Trophoblast cell (in vitro differentiated cells and primary cell): Measurements from ENCODE around the gene ANKS3.
"Not testable (repeated sequence)": the region's sequence is repeated elsewhere in the genome, so short reads cannot be mapped to it uniquely, and the experiment has no call there.

Experiments
- DNase-seq, 2 donors: peaks; one replicate each; pipeline ENCODE4 v3.0.0-alpha.2; 2016
- H2AFZ ChIP-seq: 2 replicates; pipeline ENCODE4 v1.6.1; 2013; ENCODE audit warnings: low read length, moderate library complexity, mild to moderate bottlenecking; ENCODE audit not compliant: insufficient read depth, poor library complexity
- H2AK5ac ChIP-seq: 2 replicates; pipeline ENCODE4 v1.6.1; 2013; ENCODE audit warnings: mild to moderate bottlenecking, low read length
- H2BK120ac ChIP-seq: 2 replicates; pipeline ENCODE4 v1.6.1; 2013; ENCODE audit warnings: low read length, mild to moderate bottlenecking, moderate library complexity; ENCODE audit not compliant: insufficient read depth, poor library complexity
- H2BK12ac ChIP-seq: 2 replicates; pipeline ENCODE4 v1.6.1; 2013; ENCODE audit warnings: mild to moderate bottlenecking, low read length, moderate library complexity
- H2BK5ac ChIP-seq: 2 replicates; pipeline ENCODE4 v1.6.1; 2013; ENCODE audit warnings: low read length, low read depth, moderate library complexity, mild to moderate bottlenecking; ENCODE audit not compliant: poor library complexity
- H3K14ac ChIP-seq: 2 replicates; pipeline ENCODE4 v1.6.1; 2013; ENCODE audit warnings: mild to moderate bottlenecking, low read length
- H3K18ac ChIP-seq: 2 replicates; pipeline ENCODE4 v1.6.1; 2013; ENCODE audit warnings: mild to moderate bottlenecking, low read length
- H3K23ac ChIP-seq: 2 replicates; pipeline ENCODE4 v1.6.1; 2013; ENCODE audit warnings: low read length
- H3K27ac ChIP-seq: 2 replicates; pipeline ENCODE4 v1.5.1; 2013; ENCODE audit warnings: low read depth, mild to moderate bottlenecking, inconsistent platforms, low read length, moderate library complexity
- H3K27me3 ChIP-seq: 2 replicates; pipeline ENCODE4 v1.6.1; 2013; ENCODE audit warnings: inconsistent platforms, mild to moderate bottlenecking, low read length, moderate library complexity; ENCODE audit not compliant: insufficient read depth
- H3K36me3 ChIP-seq, 2 experiments: 1 replicate in 1 of 2; 2 replicates in 1 of 2; pipeline ENCODE4 v1.6.1; 2013; ENCODE audit warnings: low read length in 2 of 2, mild to moderate bottlenecking in 2 of 2, moderate library complexity in 1 of 2; ENCODE audit not compliant: insufficient read depth in 2 of 2, control insufficient read depth in 1 of 2
- H3K4ac ChIP-seq: 2 replicates; pipeline ENCODE4 v1.6.1; 2013; ENCODE audit warnings: low read depth, mild to moderate bottlenecking, low read length, moderate library complexity
- H3K4me1 ChIP-seq, 2 experiments: 1 replicate in 1 of 2; 2 replicates in 1 of 2; pipeline ENCODE4 v1.6.1; 2013; ENCODE audit warnings: low read length in 2 of 2, mild to moderate bottlenecking in 2 of 2, moderate library complexity in 1 of 2; ENCODE audit not compliant: insufficient read depth in 2 of 2, control insufficient read depth in 1 of 2
- H3K4me2 ChIP-seq: 2 replicates; pipeline ENCODE4 v1.6.1; 2013; ENCODE audit warnings: inconsistent platforms, mild to moderate bottlenecking, low read length, moderate library complexity
- H3K4me3 ChIP-seq: 2 replicates; pipeline ENCODE4 v1.5.1; 2013; ENCODE audit warnings: mild to moderate bottlenecking, low read depth, low read length, inconsistent platforms
- H3K79me1 ChIP-seq: one replicate; pipeline ENCODE4 v1.6.1; 2013; ENCODE audit warnings: low read length
- H3K79me2 ChIP-seq: 2 replicates; pipeline ENCODE4 v1.6.1; 2013; ENCODE audit warnings: low read length, mild to moderate bottlenecking; ENCODE audit not compliant: control insufficient read depth, insufficient read depth, poor library complexity
- H3K9ac ChIP-seq: 2 replicates; pipeline ENCODE4 v1.6.1; 2013; ENCODE audit warnings: mild to moderate bottlenecking, low read length
- H3K9me3 ChIP-seq: 2 replicates; pipeline ENCODE4 v1.6.1; 2013; ENCODE audit warnings: low read depth, mild to moderate bottlenecking, control low read depth, inconsistent platforms, low read length; ENCODE audit not compliant: insufficient read depth
- H4K12ac ChIP-seq: 2 replicates; pipeline ENCODE4 v1.6.1; 2013; ENCODE audit warnings: low read depth, mild to moderate bottlenecking, low read length, moderate library complexity
- H4K8ac ChIP-seq: 2 replicates; pipeline ENCODE4 v1.6.1; 2013; ENCODE audit warnings: low read depth, mild to moderate bottlenecking, low read length, moderate library complexity
- H4K91ac ChIP-seq: one replicate; pipeline ENCODE4 v1.6.1; 2013; ENCODE audit warnings: low read depth, mild to moderate bottlenecking, low read length, moderate library complexity
- WGBS: extraction: QIAGEN DNeasy Blood & Tissue Kit; methylation state at CpG from one replicate; pipeline ENCODE4 v1.1.7; 2013; ENCODE audit warnings: missing lambda C conversion rate; ENCODE audit not compliant: insufficient read length, insufficient coverage; ENCODE audit errors: extremely low coverage; 5-methylcytosine and 5-hydroxymethylcytosine counted together

ANKS3 gene

DNA sequence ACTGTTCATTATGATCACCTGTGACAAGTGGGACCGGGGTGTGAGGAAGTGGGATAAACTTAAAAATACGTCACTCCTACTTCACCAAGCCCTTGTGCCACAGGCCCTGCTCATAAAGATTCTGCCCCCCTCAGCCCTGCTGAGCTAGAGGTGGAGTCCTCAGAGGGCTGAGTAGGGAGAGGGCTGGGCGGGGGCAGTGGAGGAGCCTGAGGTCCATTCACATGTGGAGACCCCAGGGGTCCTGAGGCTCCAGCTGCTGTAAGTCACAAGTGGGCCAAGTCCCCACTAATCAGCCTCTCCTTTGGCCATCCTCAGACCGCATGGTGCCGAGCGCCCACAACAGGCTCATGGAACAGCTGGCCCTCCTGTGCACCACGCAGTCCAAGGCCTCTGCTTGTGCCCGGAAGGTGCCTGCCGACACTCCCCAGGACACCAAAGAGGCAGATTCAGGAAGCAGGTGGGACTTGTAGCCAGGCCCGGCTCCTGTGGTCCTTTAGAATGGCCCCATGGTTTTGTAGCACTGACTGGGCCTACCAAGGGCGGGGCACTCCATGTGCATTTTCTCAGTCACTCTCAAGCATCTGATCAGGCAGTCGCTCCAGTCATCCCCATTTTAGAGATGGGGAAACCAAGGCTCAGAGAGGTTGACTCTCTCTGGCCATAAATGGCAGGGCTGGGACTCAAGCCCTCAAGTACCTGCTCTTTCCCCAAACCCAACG is 10.6 kb upstream of the ANKS3 start:
- no CpG with 5 or more reads among the region's 13 CpGs for WGBS

GRCh38 chr16:4743226-4743878 is 9.3 kb upstream of the ANKS3 start:
- H3K9me3 ChIP-seq: no peaks in the 10 kb centered on the region
- no peaks in the 10 kb centered on the region for H3K79me1 ChIP-seq
- no peak overlapping the region for H3K9ac ChIP-seq
- H3K14ac ChIP-seq: no peak overlapping the region
- H3K36me3 ChIP-seq: peaks cover 0 to under 1% of the 10 kb centered on the region in 2 experiments
- no peak overlapping the region for H4K12ac ChIP-seq
- no peak overlapping the region for H3K27ac ChIP-seq
- H3K4me3 ChIP-seq: no peak overlapping the region
- H3K79me2 ChIP-seq: no peaks in the 10 kb centered on the region
- H3K4me2 ChIP-seq: no peak overlapping the region
- WGBS: no CpG with 5 or more reads among the region's 14 CpGs
- H2AFZ ChIP-seq: no peak overlapping the region
- no peak overlapping the region for H4K91ac ChIP-seq
- H2AK5ac ChIP-seq: no peak overlapping the region
- no peak for DNase-seq
- no peaks in the 10 kb centered on the region for H3K27me3 ChIP-seq
- H2BK5ac ChIP-seq: no peak overlapping the region
- no peaks in the 10 kb centered on the region for H3K4me1 ChIP-seq
- no peak overlapping the region for H2BK12ac ChIP-seq
- H3K4ac ChIP-seq: no peak overlapping the region
- H3K18ac ChIP-seq: no peak overlapping the region
- no peak overlapping the region for H2BK120ac ChIP-seq
- H3K23ac ChIP-seq: no peak overlapping the region
- H4K8ac ChIP-seq: no peak overlapping the region

More for the DNA sequence above, 10.6 kb upstream of the ANKS3 start:
- H2BK12ac ChIP-seq: no peak overlapping the region
- no peak overlapping the region for H2BK5ac ChIP-seq
- no peak overlapping the region for H2BK120ac ChIP-seq
- H3K4me3 ChIP-seq: no peak overlapping the region
- no peak overlapping the region for H3K27ac ChIP-seq
- H3K14ac ChIP-seq: no peak overlapping the region
- H3K9ac ChIP-seq: no peak overlapping the region
- no peaks in the 10 kb centered on the region for H3K9me3 ChIP-seq
- no peak overlapping the region for H2AK5ac ChIP-seq
- no peaks in the 10 kb centered on the region for H3K27me3 ChIP-seq
- no peaks in the 10 kb centered on the region for H3K79me1 ChIP-seq
- no peaks in the 10 kb centered on the region for H3K4me1 ChIP-seq
- H3K4ac ChIP-seq: no peak overlapping the region
- H2AFZ ChIP-seq: no peak overlapping the region
- no peak overlapping the region for H4K8ac ChIP-seq
- no peak for DNase-seq
- no peak overlapping the region for H3K4me2 ChIP-seq
- no peak overlapping the region for H4K12ac ChIP-seq
- H4K91ac ChIP-seq: no peak overlapping the region
- no peak overlapping the region for H3K23ac ChIP-seq
- H3K36me3 ChIP-seq: peaks cover under 1 to 9% of the 10 kb centered on the region in 2 experiments
- H3K18ac ChIP-seq: no peak overlapping the region
- no peaks in the 10 kb centered on the region for H3K79me2 ChIP-seq

GRCh38 chr16:4738370-4738769 is 4.3 kb upstream of the ANKS3 start:
- H3K4me3 ChIP-seq, H2BK5ac ChIP-seq, H4K12ac ChIP-seq, DNase-seq, H2BK120ac ChIP-seq, H3K9me3 ChIP-seq, H4K91ac ChIP-seq, H3K4me2 ChIP-seq, H2AK5ac ChIP-seq, H3K79me2 ChIP-seq, H3K79me1 ChIP-seq, H3K36me3 ChIP-seq, H2AFZ ChIP-seq, H2BK12ac ChIP-seq, H3K23ac ChIP-seq, H3K14ac ChIP-seq, H3K4ac ChIP-seq, H3K9ac ChIP-seq, H3K27ac ChIP-seq, H3K18ac ChIP-seq, H4K8ac ChIP-seq, H3K27me3 ChIP-seq: not testable (repeated sequence)
- no CpG with 5 or more reads among the region's 5 CpGs for WGBS
- H3K4me1 ChIP-seq: peaks cover 9 to 16% of the 10 kb centered on the region in 2 experiments

DNA sequence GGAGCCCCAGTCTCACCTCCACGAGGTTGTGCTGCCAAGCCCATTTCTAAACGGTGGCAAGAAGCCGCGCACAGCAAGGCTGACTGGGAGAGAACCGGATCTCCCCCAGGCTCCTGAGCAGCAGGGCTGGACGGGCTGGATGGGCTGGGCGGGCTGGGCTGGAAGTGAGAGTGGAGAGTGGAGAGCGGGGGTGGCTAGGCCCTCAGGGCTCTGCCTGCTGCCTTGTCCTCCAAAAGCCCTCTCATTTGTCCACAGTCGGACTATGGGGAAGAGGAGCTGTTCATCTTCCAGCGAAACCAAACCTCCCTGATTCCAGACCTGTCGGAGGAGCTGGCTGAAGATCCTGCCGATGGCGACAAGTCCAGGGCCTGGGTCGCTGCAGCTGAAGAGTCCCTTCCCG is 3.5 kb upstream of the ANKS3 start:
- Histone ChIP-seq H2AK5ac (no peak overlapping the region), H3K36me3 (no peaks in the 10 kb centered on the region), H4K12ac (no peak overlapping the region), H4K8ac (no peak overlapping the region), H2BK12ac (no peak overlapping the region), H3K9ac (no peak overlapping the region), H3K23ac (no peak overlapping the region), H3K9me3 (no peaks in the 10 kb centered on the region), H3K79me2 (peaks cover 2% of the 10 kb centered on the region), H2BK120ac (no peak overlapping the region), H3K27ac (no peak overlapping the region), H2BK5ac (no peak overlapping the region), H3K4me2 (no peak overlapping the region), H3K4ac (no peak overlapping the region), H4K91ac (no peak overlapping the region), H3K14ac (no peak overlapping the region), H2AFZ (no peak overlapping the region), H3K4me3 (no peak overlapping the region), H3K79me1 (peaks cover 7% of the 10 kb centered on the region), H3K18ac (no peak overlapping the region), H3K4me1 (peaks cover 11 to 16% of the 10 kb centered on the region in 2 experiments), H3K27me3 (no peaks in the 10 kb centered on the region)
- no peak for DNase-seq
- no CpG with 5 or more reads among the region's 15 CpGs for WGBS
